Measurements from ENCODE around the gene BTG2.

Gene BTG2

DNA sequence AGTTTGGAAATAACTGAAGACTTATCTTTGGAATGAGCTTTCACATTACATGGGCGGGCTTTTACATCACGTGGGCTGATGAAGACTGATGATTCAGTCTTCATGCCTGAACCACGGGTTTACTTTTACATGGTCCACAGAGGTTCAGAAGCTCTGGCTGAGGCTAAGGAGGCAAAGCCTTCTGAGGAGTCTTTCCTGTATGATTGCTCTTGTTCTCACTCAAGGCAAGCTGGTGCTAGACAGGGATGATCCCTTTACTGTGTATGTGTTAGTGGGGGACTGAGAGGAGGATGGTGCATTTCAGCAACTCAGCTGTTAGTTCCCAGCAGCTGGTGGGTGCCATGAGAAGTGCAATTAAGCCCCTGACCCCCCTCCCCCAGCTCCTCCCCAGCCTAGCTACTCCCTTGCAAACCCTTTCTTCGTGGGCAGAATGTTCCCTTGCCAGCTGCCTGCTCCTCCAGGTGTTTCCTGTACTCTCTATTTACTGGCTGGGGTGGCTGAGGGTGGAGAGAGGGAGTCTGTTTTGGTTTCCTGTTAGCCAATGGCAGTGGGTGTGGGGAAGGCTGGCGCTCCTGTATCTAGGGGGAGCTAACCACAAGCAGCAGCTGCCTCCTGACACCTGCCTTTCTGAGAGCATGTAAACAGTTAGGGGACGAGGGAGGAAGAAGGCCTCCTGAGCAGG lies 15.4 kb downstream of the BTG2 start:
- no peak for DNase-seq

DNA sequence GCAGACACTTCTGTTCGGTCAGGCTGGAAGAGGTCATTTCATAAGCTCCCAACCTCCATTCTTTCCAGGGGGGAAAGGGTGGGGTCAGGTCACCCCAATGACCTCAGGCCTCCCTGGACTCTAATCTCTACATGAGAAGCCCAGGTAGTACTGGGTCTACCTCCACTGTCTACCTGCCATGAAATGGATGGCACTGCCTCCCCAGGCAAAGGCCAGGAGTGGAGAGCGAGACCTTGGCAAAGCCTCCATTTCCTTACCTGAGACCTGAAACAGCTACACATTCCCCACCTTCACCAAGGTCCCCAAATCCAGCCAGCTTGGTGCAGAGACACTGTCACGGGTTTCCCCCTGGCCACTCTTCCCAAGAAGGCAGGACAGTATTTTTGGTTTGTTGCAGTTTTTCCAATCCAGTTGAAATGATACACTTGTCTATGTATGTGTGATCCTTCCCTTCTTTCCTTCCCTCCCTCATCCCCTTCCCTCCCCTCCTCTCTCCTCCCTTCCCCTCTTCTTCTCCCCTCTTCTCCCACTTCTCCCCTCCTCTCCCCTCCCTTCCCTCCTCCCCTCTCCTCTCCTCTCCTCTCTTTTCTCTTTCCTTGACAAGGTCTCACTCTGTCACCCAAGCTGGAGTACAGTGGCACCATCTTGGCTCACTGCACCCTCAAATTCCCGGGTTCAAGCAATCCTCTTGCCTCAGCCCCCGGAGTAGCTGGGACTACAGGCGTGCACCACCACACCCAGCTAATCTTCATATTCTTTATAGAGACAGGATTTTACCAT lies 16.1 kb downstream of the BTG2 start:
- no peak for DNase-seq

DNA sequence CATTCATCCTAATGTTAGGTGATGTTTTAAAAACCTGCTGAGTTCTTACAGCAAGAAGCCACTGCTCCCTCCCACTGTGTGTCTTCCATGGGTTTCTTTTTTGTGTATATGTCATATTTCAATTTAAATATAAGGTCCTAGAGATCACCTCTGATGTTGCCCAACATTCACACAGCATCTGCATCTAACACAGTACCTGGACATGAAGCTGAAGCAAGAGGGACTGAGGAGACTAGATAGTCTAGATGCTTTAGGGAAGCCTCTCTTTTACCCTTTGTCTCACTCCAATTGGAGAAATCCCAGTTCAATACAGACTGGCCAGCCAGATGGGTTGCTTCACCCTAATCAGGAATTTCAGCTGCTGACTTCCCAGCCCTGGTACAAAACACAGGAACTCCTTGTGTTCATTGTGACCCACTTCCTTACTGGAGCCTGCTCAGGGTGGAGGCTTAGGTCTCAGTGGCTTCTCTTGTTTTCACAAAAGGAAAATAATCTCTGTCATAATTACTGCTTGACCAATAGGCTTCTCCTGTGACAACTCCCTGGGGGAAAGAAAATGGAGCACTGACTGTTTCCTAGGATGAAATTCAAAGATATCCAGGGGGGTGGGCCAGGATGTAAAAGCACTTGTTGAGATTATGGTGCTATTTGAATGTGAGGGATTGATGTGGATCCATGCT lies 17.3 kb downstream of the BTG2 start:
- no peak for DNase-seq

DNA sequence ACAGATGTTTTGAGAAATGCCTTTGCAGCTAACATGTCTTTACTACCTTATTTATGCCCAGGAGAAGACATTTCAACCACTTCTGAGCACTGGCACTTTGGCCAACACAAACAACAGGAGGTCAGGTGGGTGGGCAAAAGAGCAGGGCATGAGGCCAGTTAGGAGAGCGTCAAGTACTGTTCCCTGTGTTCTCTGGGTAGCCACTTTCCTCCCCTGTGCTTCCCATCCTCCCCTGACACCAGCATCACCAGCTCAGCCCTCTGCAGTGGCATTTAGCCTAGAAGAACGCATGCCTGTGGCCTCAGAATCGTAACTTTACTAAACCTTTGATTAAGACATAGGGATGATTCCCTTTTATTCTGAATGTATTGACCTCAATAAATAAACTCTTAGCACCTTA lies 18.3 kb downstream of the BTG2 start:
- no peak for DNase-seq

DNA sequence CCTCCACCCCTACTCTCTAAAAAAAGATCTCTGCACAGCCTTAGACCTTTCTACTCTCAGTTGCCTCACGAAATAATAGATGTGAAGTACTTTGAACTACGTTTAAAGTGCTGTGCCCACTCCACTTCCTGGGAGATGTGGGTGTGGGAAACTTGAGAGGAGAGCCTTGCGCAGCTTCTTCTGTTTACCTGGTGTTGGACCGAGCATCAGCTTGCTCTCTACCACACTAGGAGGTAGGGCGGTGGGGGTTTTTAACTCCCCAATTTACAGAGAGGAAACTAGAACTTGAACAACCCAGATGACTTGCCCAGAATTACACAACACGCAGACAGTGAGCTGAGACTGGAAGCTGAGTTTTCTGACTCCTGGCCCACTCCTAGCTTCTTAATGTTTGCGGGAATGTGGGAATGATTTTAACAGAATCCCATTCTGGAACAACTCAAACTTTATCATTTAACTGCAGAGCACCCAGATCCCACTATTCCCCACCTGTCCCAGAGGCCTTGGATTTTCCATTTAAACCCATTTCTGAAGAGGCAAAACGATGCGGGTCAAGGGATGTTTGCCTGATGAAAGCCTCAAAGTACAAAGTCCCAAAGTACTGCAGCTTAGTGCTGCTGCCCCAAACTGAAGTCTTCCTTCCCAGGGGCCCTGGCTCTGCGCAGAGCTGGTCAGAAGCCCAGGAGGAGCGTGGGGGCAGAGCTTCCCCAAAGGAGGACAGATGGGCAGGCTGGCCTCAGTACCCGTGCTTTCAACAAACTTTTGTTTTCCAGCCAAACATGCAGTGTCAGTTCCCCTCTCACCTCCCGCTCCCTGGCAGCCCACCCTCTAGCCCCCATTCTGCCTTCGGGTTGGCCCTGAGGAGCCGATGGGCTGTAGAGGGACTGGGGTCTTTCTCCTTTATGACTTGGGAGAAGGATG lies 19.0 kb downstream of the BTG2 start:
- DNase-seq: peak; percentile 77

DNA sequence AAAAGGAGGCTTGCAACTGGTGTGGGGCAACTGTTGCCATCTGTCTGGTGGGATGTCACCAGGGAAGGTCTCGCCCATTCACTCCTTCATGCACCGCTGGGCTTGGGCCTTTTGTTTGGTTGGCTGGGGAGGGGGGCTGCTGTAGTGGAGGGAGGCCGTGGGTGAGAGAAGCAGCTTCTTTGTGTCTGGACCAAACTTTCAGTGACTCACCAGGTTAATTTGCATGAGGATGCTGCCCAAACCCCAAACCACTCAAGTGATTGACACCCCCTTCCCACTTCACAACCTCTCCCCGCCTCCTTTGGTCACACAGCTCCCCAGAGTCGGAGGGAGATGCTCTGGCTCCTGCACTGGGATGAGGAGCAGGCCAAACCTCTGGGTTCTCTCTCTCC lies 19.7 kb downstream of the BTG2 start:
- peak; percentile 91 for DNase-seq

DNA sequence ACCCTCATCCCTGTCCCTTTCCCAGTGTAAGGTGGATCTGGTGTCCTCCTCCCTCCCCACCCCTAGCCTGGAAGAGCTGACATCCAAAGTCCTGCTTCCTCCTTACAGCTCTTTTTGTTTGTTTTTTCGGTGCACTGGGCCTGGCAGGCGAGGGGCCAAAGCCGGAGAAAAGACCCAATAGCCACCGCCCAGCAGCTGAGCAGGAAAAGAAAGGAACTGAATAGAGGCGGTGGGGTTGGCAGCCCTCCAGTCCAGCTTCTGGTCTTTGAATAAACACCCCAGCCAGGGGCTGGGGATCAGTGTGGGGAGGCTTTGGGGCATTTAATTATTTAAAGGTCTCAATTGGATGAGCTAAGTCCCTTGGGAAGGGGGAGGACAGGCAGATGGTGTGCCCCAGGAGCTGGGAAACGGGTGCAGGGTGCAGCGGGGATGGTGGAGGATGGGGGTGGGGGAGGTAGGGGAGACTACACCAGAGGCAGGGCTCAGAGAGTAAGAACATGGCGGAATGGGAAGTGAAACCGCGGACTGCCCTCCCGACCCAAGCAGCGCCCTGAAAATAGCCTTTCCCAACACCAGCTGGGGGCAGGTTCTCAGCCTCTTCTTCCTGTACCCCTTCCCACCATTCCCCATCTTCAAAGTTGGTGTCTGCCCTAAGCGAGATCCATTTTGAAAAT lies 20.2 kb downstream of the BTG2 start:
- peak; percentile 91 for DNase-seq

DNA sequence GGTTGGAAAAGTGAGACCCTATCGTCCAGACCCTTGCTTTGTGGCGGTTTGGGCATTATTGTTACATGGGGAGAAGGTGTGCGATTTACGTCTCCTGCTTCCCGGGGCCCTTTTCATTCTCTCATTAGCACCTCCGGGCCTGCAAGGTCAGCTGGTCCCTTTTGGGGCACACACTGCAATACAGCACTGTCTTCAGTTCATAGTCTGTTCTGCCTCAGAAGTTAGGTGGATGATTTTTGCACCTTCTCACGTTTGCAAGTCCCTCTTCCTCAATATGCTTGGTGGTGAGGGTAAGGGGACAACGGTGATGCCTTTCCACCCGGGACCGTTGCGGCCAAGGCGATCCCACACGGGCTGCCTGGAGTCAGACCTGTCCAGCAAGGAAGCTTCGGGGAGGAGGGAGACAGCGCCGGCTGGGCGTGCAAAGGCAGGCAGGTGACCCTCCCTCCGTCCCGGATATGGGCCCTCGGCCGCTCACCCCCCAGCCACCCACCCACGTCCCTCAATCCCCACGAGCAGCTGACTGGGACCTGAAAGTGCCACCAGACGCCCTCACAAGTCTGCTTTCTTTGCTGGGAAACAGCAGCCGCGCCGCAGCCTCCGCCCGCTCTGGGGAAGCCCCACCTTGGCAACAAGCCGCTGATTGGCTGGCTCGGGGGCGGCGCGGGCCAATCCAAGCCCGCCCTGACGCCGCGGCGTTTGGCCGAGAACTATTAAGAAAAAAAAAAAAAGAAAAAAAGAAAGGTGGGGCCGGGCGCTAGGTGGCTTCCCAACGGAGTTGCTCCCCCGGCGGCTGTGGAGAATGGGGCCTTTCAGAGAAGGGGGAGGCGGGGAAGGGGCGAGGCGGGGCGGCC lies 21.7 kb downstream of the BTG2 start:
- DNase-seq: peak; percentile 88

DNA sequence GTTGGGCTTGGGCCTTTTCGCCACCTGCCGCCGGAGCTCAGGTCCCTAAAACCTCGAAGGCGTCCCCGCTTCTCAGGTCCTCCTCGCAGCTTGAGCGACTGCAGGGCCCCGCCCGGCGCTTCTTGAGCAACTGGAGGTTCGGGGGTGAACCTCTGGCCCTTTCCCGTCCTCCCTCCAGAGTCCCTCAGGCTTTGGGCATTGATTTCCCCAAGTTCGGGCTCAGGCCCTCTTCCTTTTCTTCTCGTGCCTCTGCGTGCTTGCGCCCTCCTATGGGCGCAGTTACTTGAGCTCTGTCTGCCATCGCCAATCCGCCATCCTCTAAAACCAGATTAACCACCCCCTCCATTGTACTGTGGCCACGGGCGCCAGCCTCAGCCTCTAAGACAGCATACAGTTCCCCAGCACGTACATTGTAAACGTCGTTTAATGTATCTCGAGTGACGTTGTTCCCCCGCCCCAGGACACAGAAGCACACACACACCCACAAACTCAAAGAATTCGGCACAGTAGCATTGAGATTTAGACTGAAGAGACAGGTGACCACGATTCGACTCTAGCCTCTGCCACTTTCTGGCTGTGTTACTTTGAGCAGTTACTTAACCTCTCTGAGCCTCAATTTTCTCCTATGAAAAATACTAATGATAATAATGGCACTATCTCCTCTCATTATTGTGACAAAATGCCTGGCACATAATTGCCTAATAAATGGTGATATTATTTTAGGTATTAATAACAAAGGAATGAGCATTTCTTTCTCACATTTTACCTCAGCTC lies 22.6 kb downstream of the BTG2 start:
- no peak for DNase-seq

DNA sequence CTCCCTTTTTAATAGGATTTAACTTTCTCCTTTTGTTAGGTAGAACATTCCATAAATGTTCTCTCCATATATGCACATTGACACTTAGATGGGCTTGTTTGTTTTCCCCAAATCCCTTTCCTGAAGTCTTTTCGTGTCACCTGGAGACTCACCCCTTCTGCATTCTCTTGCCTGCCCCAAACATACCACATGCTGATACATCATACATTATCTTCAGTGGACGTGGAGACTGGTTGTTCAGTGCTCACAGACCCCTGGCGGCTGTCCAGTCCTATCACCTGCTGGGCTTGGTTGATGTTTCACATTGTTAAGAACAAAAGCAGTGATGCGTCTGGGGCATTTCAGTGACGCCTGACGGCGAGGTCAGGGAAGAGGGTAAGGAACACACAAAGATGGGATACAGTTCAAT lies 23.4 kb downstream of the BTG2 start:
- DNase-seq: no peak

DNA sequence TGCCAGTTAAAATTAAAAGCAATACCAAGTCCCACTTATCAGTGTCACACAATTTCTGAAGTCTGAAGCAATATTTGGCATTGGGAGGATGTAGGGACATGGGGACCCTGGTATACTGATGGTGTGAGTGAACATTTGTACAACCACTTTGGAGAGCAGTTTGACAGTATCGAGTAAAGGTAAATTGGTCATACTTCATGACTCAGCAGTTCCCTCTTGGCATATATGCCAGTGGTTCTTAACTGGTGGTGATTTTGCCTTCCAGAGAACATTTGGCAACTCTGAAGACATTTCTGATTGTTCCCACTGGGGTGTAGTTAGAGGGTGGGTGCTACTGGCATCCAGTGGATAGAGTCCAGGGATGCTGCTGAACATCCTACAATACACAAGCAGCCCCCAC lies 25.9 kb downstream of the BTG2 start:
- no peak for DNase-seq

DNA sequence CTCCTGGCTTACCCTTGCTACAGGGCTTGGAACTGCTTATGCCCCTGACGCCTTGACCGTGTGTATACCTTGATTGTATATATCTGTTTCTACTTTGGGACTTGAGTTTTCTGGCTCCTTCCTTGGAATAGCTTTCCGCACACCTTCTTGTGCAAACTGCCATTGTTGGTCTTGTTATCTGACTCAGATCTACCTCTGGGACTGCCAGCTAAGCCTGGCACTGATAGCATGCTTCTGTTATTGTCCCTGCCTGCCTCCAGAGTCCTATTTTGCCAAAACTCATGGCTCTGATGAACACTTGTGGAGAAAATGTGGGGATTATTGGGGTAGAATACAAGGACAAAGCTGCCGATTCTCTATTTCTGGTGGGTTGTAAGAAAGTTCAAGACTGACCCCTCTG lies 30.2 kb downstream of the BTG2 start:
- DNase-seq: no peak

DNA sequence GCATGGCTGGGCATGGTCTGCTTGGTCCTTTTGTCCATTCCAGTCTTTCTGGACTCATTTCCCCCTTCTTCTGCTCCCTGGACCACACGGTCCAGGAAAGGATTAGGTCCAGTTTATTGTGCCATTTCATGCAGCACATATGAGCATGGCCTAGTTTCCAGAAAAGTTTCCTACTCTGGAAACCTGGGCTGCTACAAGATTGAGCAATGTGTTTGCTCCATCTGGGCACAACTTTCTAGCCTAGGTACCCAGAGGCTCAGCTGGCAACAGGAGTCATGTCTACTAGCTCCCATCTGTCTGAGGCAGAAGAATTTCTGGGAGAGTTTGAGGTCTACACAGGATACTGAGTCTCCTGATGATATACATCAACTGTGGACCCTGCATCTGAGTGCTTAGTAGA lies 30.8 kb downstream of the BTG2 start:
- DNase-seq: no peak

DNA sequence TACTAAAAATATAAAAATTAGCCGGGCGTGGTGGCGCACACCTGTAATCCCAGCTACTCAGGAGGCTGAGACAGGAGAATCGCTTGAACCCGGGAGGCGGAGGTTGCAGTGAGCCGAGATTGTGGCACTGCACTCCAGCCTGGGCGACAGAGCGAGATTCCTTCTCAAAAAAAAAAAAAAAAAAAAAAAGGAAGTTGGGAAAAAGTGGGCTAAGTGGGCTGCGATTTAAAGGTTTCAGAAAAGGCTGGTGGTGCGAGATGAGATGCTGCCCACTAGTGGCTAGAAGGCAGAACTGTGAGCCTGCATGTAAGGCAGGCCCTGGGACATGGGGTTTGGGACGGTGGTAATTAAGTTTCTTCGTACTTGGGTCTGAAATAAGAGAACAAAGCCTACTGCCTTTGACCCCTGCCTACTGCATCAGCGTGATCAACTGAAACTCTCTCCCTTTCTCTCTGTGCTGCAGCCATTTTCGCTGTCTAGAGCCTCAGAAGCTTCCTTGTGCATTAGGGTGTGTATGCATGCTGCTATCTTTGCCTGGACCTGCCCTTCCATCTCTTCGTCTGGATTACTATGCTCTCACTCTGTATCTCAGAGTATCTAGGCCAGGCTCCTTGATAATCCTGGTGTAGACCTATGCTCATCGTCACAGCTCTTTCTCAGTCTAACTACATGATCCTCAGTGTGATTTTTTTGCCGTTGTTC lies 33.2 kb downstream of the BTG2 start:
- DNase-seq: peak; percentile 62

DNA sequence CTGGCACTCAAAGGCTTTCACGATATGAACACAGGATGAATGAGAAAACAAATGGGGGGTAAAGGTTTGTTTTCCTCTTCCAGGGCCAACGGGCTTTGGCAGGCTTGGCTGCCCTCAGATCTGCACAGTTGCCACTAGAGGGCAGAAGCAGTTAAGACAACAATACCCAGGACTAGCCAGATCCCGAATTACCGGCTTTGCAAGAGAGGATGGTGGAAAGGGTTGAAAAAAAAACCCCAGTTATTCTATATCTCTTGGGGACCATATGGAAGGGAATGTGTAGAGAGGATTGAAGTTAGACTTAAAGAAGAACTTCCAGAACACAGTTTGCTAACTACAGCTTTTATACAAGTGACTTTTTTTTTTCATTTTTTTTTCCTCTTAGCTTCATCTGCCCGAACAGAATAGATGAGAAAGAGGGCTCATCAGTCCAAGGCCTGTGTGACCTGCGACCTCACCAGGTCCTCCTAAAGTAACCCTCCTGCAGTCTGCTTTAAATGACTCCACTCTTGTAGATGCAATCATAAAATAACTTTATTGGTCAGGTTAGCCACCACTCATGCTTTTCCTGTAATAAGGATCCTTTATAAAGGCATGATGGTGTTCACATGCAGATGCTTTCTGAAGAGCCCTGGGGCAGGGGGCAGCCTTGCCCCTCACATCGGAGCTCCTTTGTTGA lies 34.9 kb downstream of the BTG2 start:
- peak; percentile 78 for DNase-seq

DNA sequence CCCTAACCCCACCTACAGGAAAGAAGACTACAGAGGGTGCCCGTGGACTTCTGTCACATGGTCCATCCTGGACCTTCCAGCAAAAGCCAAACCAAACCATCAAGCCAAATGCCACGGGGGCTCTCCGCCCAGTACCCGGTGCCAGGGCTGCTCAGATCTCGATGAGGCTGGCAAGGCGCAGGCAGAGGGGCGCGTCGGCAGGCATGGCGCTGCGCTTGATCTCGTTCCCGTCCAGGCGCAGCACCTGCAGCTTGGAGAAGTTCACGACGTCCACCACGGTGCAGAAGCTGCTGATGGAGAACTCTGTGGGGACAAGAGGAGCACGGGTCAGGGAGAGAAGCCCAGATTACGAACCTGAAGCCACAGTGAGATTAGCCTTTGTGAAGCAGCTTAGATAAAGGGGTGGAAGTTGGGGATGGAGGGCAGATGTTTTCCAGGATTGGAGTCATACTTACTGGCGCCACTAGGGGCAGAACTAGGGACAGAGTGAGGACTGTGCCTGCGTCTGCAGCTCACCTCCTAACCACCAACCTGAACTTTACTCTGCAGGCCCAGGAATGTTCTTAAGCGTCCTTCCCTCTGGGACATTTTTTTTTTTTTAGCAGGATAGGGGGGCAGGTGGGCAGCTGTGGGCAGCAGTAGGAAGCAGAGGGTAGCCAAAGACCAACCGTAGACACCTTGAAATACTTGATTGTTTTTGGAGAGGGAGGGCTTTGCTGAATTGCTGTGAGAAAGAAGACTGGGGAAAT lies 37.0 kb downstream of the BTG2 start:
- DNase-seq: peak; percentile 22

DNA sequence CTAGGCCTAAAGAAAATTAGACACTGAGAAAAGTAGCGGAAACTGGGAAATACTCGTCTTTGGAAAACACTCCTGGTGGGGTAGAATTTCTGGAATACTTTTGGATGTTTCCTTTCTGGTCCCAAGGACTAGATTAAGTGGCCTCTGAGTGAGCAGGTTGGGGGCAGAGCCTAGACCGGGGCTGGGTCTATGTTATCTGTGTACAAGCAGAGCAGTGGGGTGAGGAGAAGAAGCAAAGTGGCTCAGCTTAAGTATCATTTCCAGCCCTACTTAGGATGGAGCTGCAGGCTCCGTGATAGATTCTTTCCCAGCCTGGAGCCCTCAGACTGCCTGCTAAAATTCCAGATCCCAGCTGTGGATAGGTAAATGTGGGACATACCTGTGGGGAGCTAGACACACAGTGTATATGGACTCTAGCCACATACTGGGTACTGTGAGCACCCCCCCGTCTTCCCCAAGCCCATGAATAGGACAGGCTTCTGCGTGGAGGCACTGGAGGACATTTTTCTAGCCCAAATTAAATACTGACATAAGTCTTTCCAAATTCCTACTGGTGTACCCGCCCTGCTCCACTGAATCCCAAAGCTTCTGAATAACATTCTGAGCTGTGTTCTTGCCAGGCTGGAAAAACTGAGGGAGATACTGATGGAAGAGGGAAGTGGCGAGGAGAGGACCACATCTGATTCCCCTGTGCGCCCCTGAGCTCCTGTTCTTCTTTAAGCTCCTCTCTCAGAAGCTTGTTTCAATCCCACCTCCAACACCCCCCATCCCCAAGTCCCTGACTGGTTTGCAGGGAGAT lies 38.8 kb downstream of the BTG2 start:
- DNase-seq: no peak

Measured in NCI-H446 treated with DMSO at 0.1 percent for 48 hours (cell line).